H9 (cell line): ENCODE data around the gene SLC22A8. TPM values are rescaled to one million over a fixed set of nuclear protein-coding genes. Genes with fewer than 3 reads are reported as not detected.

ENCODE experiments used
- DNase-seq: peaks from one replicate; pipeline ENCODE4 v3.0.0-alpha.2; 2017
- H2AFZ ChIP-seq: one replicate; pipeline ENCODE4 v1.6.1; 2013; ENCODE audit warnings: mild to moderate bottlenecking, low read length, control low read depth, moderate library complexity
- H2AK5ac ChIP-seq: 2 replicates; pipeline ENCODE4 v1.6.1; 2013; ENCODE audit warnings: low read length, control low read depth, mixed read lengths; ENCODE audit not compliant: insufficient read length
- H2BK120ac ChIP-seq: one replicate; pipeline ENCODE4 v1.6.1; 2013; ENCODE audit warnings: low read depth, mild to moderate bottlenecking, low read length, control low read depth, inconsistent platforms; ENCODE audit not compliant: poor library complexity, severe bottlenecking
- H2BK12ac ChIP-seq: 2 replicates; pipeline ENCODE4 v1.6.1; 2013; ENCODE audit warnings: low read length, control low read depth, mixed read lengths, low read depth; ENCODE audit not compliant: insufficient read length
- H2BK15ac ChIP-seq: 2 replicates; pipeline ENCODE4 v1.6.1; 2013; ENCODE audit warnings: low read depth, low read length, control low read depth
- H2BK20ac ChIP-seq: one replicate; pipeline ENCODE4 v1.6.1; 2013; ENCODE audit warnings: low read depth, mild to moderate bottlenecking, low read length, control low read depth, inconsistent platforms; ENCODE audit not compliant: poor library complexity, severe bottlenecking
- H2BK5ac ChIP-seq: 2 replicates; pipeline ENCODE4 v1.6.1; 2013; ENCODE audit warnings: low read length, control low read depth, mixed read lengths; ENCODE audit not compliant: insufficient read length
- H3K14ac ChIP-seq: 2 replicates; pipeline ENCODE4 v1.6.1; 2013; ENCODE audit warnings: low read length, control low read depth; ENCODE audit not compliant: insufficient read depth
- H3K18ac ChIP-seq: 2 replicates; pipeline ENCODE4 v1.6.1; 2013; ENCODE audit warnings: low read depth, mild to moderate bottlenecking, mixed read lengths, low read length, control low read depth; ENCODE audit not compliant: insufficient read length
- H3K23ac ChIP-seq: 2 replicates; pipeline ENCODE4 v1.6.1; 2013; ENCODE audit warnings: low read length, control low read depth, mixed read lengths, low read depth; ENCODE audit not compliant: insufficient read length
- H3K23me2 ChIP-seq: 2 replicates; pipeline ENCODE4 v1.6.1; 2013; ENCODE audit warnings: low read depth, mild to moderate bottlenecking, mixed read lengths, low read length, control low read depth; ENCODE audit not compliant: insufficient read length, poor library complexity, severe bottlenecking
- H3K27ac ChIP-seq: 2 replicates; pipeline ENCODE4 v1.5.1; 2013; ENCODE audit warnings: low read length, control low read depth, mixed read lengths, low read depth; ENCODE audit not compliant: insufficient read length
- H3K27me3 ChIP-seq: 2 replicates; pipeline ENCODE4 v1.6.1; 2013; ENCODE audit warnings: low read length, control low read depth, inconsistent platforms; ENCODE audit not compliant: insufficient read depth
- H3K4ac ChIP-seq: 2 replicates; pipeline ENCODE4 v1.6.1; 2013; ENCODE audit warnings: low read depth, mild to moderate bottlenecking, control low read depth, inconsistent platforms, low read length, moderate library complexity
- H3K4me1 ChIP-seq: 2 replicates; pipeline ENCODE4 v1.6.1; 2013; ENCODE audit warnings: low read length, control low read depth, inconsistent platforms; ENCODE audit not compliant: insufficient read depth
- H3K4me2 ChIP-seq: 2 replicates; pipeline ENCODE4 v1.6.1; 2013; ENCODE audit warnings: low read length, control low read depth, mixed read lengths; ENCODE audit not compliant: insufficient read length, insufficient read depth
- H3K56ac ChIP-seq: 2 replicates; pipeline ENCODE4 v1.6.1; 2013; ENCODE audit warnings: low read depth, mild to moderate bottlenecking, mixed read lengths, low read length, control low read depth; ENCODE audit not compliant: insufficient read length
- H3K79me1 ChIP-seq: 2 replicates; pipeline ENCODE4 v1.6.1; 2013; ENCODE audit warnings: low read depth, mild to moderate bottlenecking, moderate library complexity, low read length, control low read depth, inconsistent platforms; ENCODE audit not compliant: insufficient read depth, poor library complexity, severe bottlenecking
- H3K79me2 ChIP-seq: 2 replicates; pipeline ENCODE4 v1.6.1; 2013; ENCODE audit warnings: low read length, control low read depth, inconsistent platforms; ENCODE audit not compliant: insufficient read depth
- H3K9ac ChIP-seq: 2 replicates; pipeline ENCODE4 v1.6.1; 2013; ENCODE audit warnings: low read length, control low read depth, mixed read lengths; ENCODE audit not compliant: insufficient read length; ENCODE audit errors: extremely low read depth
- H3K9me3 ChIP-seq: one replicate; pipeline ENCODE4 v1.6.1; 2013; ENCODE audit warnings: low read depth, low read length, inconsistent platforms; ENCODE audit not compliant: control insufficient read depth
- H3T11ph ChIP-seq: one replicate; pipeline ENCODE4 v1.6.1; 2013; ENCODE audit warnings: mild to moderate bottlenecking, low read length, control low read depth, inconsistent platforms
- H4K20me1 ChIP-seq: one replicate; pipeline ENCODE4 v1.6.1; 2013; ENCODE audit not compliant: control insufficient read depth, insufficient read length, insufficient read depth
- H4K5ac ChIP-seq: 2 replicates; pipeline ENCODE4 v1.6.1; 2013; ENCODE audit warnings: low read depth, mild to moderate bottlenecking, mixed read lengths, low read length, control low read depth; ENCODE audit not compliant: insufficient read length
- H4K8ac ChIP-seq: replicated peaks from 2 replicates; pipeline ENCODE4 v1.6.1; 2013; ENCODE audit warnings: low read length, control low read depth, mixed read lengths, low read depth; ENCODE audit not compliant: insufficient read length
- H4K91ac ChIP-seq: 2 replicates; pipeline ENCODE4 v1.6.1; 2013; ENCODE audit warnings: low read depth, mild to moderate bottlenecking, moderate library complexity, mixed read lengths, low read length, control low read depth; ENCODE audit not compliant: insufficient read length
- H3K27ac Mint-ChIP-seq, 3 experiments: 2 replicates in 2 of 3; 3 replicates in 1 of 3; pipeline ENCODE4 v1.8.0; 2020 to 2021; ENCODE audit warnings: mixed read lengths in 3 of 3, mild to moderate bottlenecking in 1 of 3, moderate library complexity in 1 of 3
- H3K27me3 Mint-ChIP-seq: 2 replicates; pipeline ENCODE4 v1.8.0; 2021; ENCODE audit warnings: low read depth, mild to moderate bottlenecking, moderate library complexity, mixed read lengths
- H3K36me3 Mint-ChIP-seq, 3 experiments: 2 replicates in 2 of 3; 3 replicates in 1 of 3; pipeline ENCODE4 v1.8.0; 2020 to 2021; ENCODE audit warnings: low read depth in 3 of 3, mixed read lengths in 3 of 3; ENCODE audit not compliant: insufficient read depth in 1 of 3
- H3K4me1 Mint-ChIP-seq, 2 experiments: 2 replicates each; pipeline ENCODE4 v1.8.0; 2020; ENCODE audit warnings: mixed read lengths in 2 of 2
- H3K4me3 Mint-ChIP-seq, 2 experiments: 2 replicates in 1 of 2; 3 replicates in 1 of 2; pipeline ENCODE4 v1.8.0; 2020 to 2021; ENCODE audit warnings: mild to moderate bottlenecking in 2 of 2, mixed read lengths in 2 of 2, moderate library complexity in 1 of 2
- H3K9me3 Mint-ChIP-seq, 2 experiments: 2 replicates in 1 of 2; 3 replicates in 1 of 2; pipeline ENCODE4 v1.8.0; 2020; ENCODE audit warnings: mild to moderate bottlenecking in 2 of 2, mixed read lengths in 2 of 2, moderate library complexity in 1 of 2
- WGBS: extraction: QIAGEN DNeasy Blood & Tissue Kit; methylation state at CpG from one replicate; pipeline ENCODE4 v1.1.7; 2013; ENCODE audit warnings: missing lambda C conversion rate, low lambda C conversion rate, mixed read lengths; ENCODE audit not compliant: insufficient read length; ENCODE audit errors: extremely low coverage; 5-methylcytosine and 5-hydroxymethylcytosine counted together
- total RNA-seq: library from RNA; stranded (reverse); gene quantifications from 2 replicates; pipeline ENCODE4 v1.2.1, GENCODE V29; 2021
- TF ChIP-seq, protein P1 (sequence below): fragments of 200-600 bp; sonication (generic); conservative IDR thresholded peaks from 3 replicates; pipeline ENCODE4 v1.8.0; 2021; ENCODE audit warnings: antibody characterized with exemption, mild to moderate bottlenecking

Gene SLC22A8
- total RNA-seq, 1 experiment from 2014 or later, result not detected

DNA sequence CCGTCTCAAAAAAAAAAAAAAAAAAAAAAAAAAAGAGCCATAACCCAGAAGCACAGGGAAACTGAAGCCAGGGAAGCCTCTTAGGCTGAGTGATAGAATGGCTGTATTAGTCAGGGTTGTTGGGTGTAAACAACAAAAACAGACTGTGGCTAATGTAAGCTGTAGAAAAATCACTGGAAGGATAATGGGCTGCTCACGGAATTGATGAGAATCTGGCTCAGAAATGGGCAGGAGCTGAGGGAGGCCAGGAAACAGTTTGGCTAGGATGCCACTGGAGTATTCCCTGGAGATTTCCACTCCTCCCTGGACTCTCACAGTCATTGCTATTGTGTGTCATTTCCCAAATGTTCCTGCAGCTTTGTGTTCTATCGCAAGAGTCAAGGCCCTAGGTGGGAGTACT, 53.2 kb downstream of the SLC22A8 start:
- no peak overlapping the region for H3K14ac ChIP-seq
- no peak overlapping the region for H2AFZ ChIP-seq
- no peak overlapping the region for H3K9ac ChIP-seq
- H3K27me3 ChIP-seq, result no peaks in the 10 kb centered on the region
- no peak overlapping the region for H2BK5ac ChIP-seq
- no peaks in the 10 kb centered on the region for H4K20me1 ChIP-seq
- H3K23ac ChIP-seq, result no peak overlapping the region
- DNase-seq, result no peak
- no peak overlapping the region for H3K4me3 Mint-ChIP-seq
- H4K8ac ChIP-seq, result no peak overlapping the region
- no peak overlapping the region for H3K4ac ChIP-seq
- H3K36me3 Mint-ChIP-seq, result no peaks in the 10 kb centered on the region
- H2BK120ac ChIP-seq, result no peak overlapping the region
- H3K4me2 ChIP-seq, result no peak overlapping the region
- no peaks in the 10 kb centered on the region for H3K23me2 ChIP-seq
- no peaks in the 10 kb centered on the region for H3K79me1 ChIP-seq
- H3K4me1 ChIP-seq, result no peaks in the 10 kb centered on the region
- WGBS, result no CpG with 5 or more reads among the region's 3 CpGs
- no peak overlapping the region for H2AK5ac ChIP-seq
- H3K56ac ChIP-seq, result no peak overlapping the region
- no peak overlapping the region for H4K91ac ChIP-seq
- no peak overlapping the region for H2BK12ac ChIP-seq
- H3K4me1 Mint-ChIP-seq, result peaks cover 0 to 5% of the 10 kb centered on the region in 2 experiments; a peak in 1 of 4 replicates
- H3K27ac Mint-ChIP-seq, result no peak overlapping the region
- H2BK20ac ChIP-seq, result no peak overlapping the region
- no peak overlapping the region for H3T11ph ChIP-seq
- H2BK15ac ChIP-seq, result no peak overlapping the region
- peaks cover 4% of the 10 kb centered on the region; the same call in 1 of the 2 replicates for H3K27me3 Mint-ChIP-seq
- peaks cover 3 to 4% of the 10 kb centered on the region in 2 experiments; a peak in 1 of 5 replicates for H3K9me3 Mint-ChIP-seq
- TF ChIP-seq, protein P1, sequence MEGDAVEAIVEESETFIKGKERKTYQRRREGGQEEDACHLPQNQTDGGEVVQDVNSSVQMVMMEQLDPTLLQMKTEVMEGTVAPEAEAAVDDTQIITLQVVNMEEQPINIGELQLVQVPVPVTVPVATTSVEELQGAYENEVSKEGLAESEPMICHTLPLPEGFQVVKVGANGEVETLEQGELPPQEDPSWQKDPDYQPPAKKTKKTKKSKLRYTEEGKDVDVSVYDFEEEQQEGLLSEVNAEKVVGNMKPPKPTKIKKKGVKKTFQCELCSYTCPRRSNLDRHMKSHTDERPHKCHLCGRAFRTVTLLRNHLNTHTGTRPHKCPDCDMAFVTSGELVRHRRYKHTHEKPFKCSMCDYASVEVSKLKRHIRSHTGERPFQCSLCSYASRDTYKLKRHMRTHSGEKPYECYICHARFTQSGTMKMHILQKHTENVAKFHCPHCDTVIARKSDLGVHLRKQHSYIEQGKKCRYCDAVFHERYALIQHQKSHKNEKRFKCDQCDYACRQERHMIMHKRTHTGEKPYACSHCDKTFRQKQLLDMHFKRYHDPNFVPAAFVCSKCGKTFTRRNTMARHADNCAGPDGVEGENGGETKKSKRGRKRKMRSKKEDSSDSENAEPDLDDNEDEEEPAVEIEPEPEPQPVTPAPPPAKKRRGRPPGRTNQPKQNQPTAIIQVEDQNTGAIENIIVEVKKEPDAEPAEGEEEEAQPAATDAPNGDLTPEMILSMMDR, result no peak
- no peaks in the 10 kb centered on the region for H3K79me2 ChIP-seq
- H3K27ac ChIP-seq, result no peak overlapping the region
- H3K18ac ChIP-seq, result no peak overlapping the region
- no peaks in the 10 kb centered on the region for H3K9me3 ChIP-seq
- H4K5ac ChIP-seq, result no peak overlapping the region
